Coronary artery (tissue), 2 donors: ENCODE results near the gene ZNF821.

ENCODE experiments used
- DNase-seq: peaks from one replicate; pipeline ENCODE4 v3.0.0-alpha.2; 2017; ENCODE audit warnings: low spot score
- H3K27ac ChIP-seq, 2 donors: fragments of 200-600 bp; sonication (generic); one replicate each; pipeline ENCODE4 v1.5.1; 2016 to 2019
- H3K4me3 ChIP-seq: fragments of 200-600 bp; sonication (generic); 2 replicates; pipeline ENCODE4 v1.5.1; 2016; ENCODE audit warnings: mild to moderate bottlenecking, moderate library complexity
- CTCF ChIP-seq: fragments of 200-600 bp; sonication (generic); IDR thresholded peaks from one replicate; pipeline ENCODE4 v1.5.1; 2019; ENCODE audit warnings: antibody characterized with exemption

Gene ZNF821

GRCh38 chr16:71883849-71884638, at the start of gene ZNF821:
ZNF821 (minus strand) TSS chr16:71884182; CDS start chr16:71879946, 4,236 bp downstream.
- H3K27ac ChIP-seq = peak within 1 kb of the TSS; percentile 89 to 95
- peak; percentile 83 for DNase-seq
- no peak for TF ChIP-seq CTCF
- peak within 1 kb of the TSS; percentile 84 for H3K4me3 ChIP-seq

GRCh38 chr16:71933017-71933416, 49.0 kb upstream of the ZNF821 start:
- TF ChIP-seq CTCF = no peak
- Histone ChIP-seq H3K4me3 (no peak overlapping the region), H3K27ac (no peak overlapping the region)
- no peak for DNase-seq

- no peak for DNase-seq
- TF ChIP-seq CTCF = no peak
- H3K4me3 ChIP-seq = no peak overlapping the region
Observed at GRCh38 chr16:71931599-71931998, 47.6 kb upstream of the ZNF821 start.

GRCh38 chr16:71931001-71931400, 47.0 kb upstream of the ZNF821 start:
- Histone ChIP-seq H3K27ac (no peak overlapping the region), H3K4me3 (no peak overlapping the region)
- no peak for TF ChIP-seq CTCF
- DNase-seq = no peak

More at GRCh38 chr16:71931599-71931998, 47.6 kb upstream of the ZNF821 start:
- no peak overlapping the region for H3K27ac ChIP-seq

- no peak for DNase-seq
- peak overlapping the region in 1 of 2 donors; percentile 44 for H3K27ac ChIP-seq
Observed at GRCh38 chr16:71930013-71930563, 46.1 kb upstream of the ZNF821 start.

GRCh38 chr16:71929048-71929447, 45.1 kb upstream of the ZNF821 start:
- TF ChIP-seq CTCF = no peak
- no peak overlapping the region for H3K4me3 ChIP-seq
- DNase-seq = no peak
- H3K27ac ChIP-seq = peak overlapping the region; percentile 44 to 82

More at GRCh38 chr16:71930013-71930563, 46.1 kb upstream of the ZNF821 start:
- no peak for TF ChIP-seq CTCF
- H3K4me3 ChIP-seq = no peak overlapping the region

GRCh38 chr16:71927787-71928186, 43.8 kb upstream of the ZNF821 start:
- DNase-seq = no peak
- Histone ChIP-seq H3K27ac (peak overlapping the region; percentile 44 to 82), H3K4me3 (peak overlapping the region; percentile 3)
- TF ChIP-seq CTCF = no peak
